SK-N-SH (cell line): ENCODE measurements around the gene NCKAP5L. TPM values are rescaled to one million over a fixed set of nuclear protein-coding genes. Genes with fewer than 3 reads are reported as not detected.

Source experiments
- CTCF ChIA-PET: fragments of 300-600, 350-600 bp; formaldehyde crosslinking; extraction: SDS; loops from one replicate; lab custom pipeline; 2021; lab: Yijun Ruan, JAX
- POLR2A ChIA-PET: fragments of 350-600 bp; sonication (Branson Sonifier 250); formaldehyde crosslinking; extraction: SDS; loops from one replicate; lab custom pipeline; 2020; ENCODE audit warnings: antibody characterized with exemption, inconsistent platforms; lab: Yijun Ruan, JAX
- DNase-seq: peaks from one replicate; pipeline ENCODE4 v3.0.0; 2012
- H2AFZ ChIP-seq: fragments of 200-600 bp; sonication (generic); 2 replicates; pipeline ENCODE4 v1.8.1; 2016; ENCODE audit warnings: antibody characterized with exemption, mild to moderate bottlenecking, low read depth
- H3F3A ChIP-seq: fragments of 200-600 bp; sonication (generic); replicated peaks from 2 replicates; pipeline ENCODE3; 2016; ENCODE audit warnings: antibody characterized with exemption, mild to moderate bottlenecking; ENCODE audit not compliant: insufficient read depth
- H3K27ac ChIP-seq, 2 experiments: fragments of 200-500 bp in 1 of 2; fragments of 200-600 bp in 1 of 2; sonication (Bioruptor generic) in 1 of 2; sonication (generic), shearing (Covaris generic) in 1 of 2; 2 replicates each; pipeline versions ENCODE4 v1.5.1 to v1.6.1; 2014 to 2016; ENCODE audit warnings: low read depth in 2 of 2, inconsistent platforms in 1 of 2, low read length in 1 of 2, mild to moderate bottlenecking in 1 of 2, mixed read lengths in 1 of 2
- H3K27me3 ChIP-seq: fragments of 200-600 bp; sonication (generic), shearing (Covaris generic); 2 replicates; pipeline ENCODE4 v1.6.1; 2016; ENCODE audit warnings: mixed run types; ENCODE audit not compliant: insufficient read depth
- H3K36me3 ChIP-seq, 2 experiments: fragments of 200-500 bp in 1 of 2; fragments of 200-600 bp in 1 of 2; sonication (Bioruptor generic) in 1 of 2; sonication (generic) in 1 of 2; replicated peaks in 1 of 2; 2 replicates each; pipeline versions ENCODE3 to v1.5.1; 2014 to 2016; ENCODE audit warnings: low read length in 1 of 2, mild to moderate bottlenecking in 1 of 2; ENCODE audit not compliant: insufficient read depth in 2 of 2, control insufficient read depth in 1 of 2
- H3K4me1 ChIP-seq, 2 experiments: fragments of 200-500 bp in 1 of 2; fragments of 200-600 bp in 1 of 2; sonication (Bioruptor generic) in 1 of 2; sonication (generic), shearing (Covaris generic) in 1 of 2; 2 replicates each; pipeline versions ENCODE4 v1.5.1 to v1.6.1; 2014 to 2016; ENCODE audit warnings: low read depth in 1 of 2, low read length in 1 of 2, mixed run types in 1 of 2; ENCODE audit not compliant: insufficient read depth in 2 of 2, control insufficient read depth in 1 of 2
- H3K4me2 ChIP-seq: fragments of 200-600 bp; sonication (generic), shearing (Covaris generic); 2 replicates; pipeline ENCODE4 v1.6.1; 2017; ENCODE audit warnings: mixed run types
- H3K4me3 ChIP-seq, 2 experiments: fragments of 200-500 bp in 1 of 2; fragments of 200-600 bp in 1 of 2; sonication (Bioruptor generic) in 1 of 2; sonication (generic), shearing (Covaris generic) in 1 of 2; 2 replicates each; pipeline versions ENCODE4 v1.5.1 to v1.8.1; 2014 to 2016; ENCODE audit warnings: low read depth in 2 of 2, inconsistent platforms in 1 of 2, low read length in 1 of 2, mild to moderate bottlenecking in 1 of 2, mixed read lengths in 1 of 2, moderate library complexity in 1 of 2
- H3K79me2 ChIP-seq: fragments of 200-600 bp; sonication (generic); 2 replicates; pipeline ENCODE4 v1.8.1; 2017; ENCODE audit warnings: mild to moderate bottlenecking; ENCODE audit not compliant: insufficient read depth
- H3K9ac ChIP-seq: fragments of 200-600 bp; sonication (generic); 2 replicates; pipeline ENCODE4 v1.6.1; 2017; ENCODE audit warnings: mixed run types
- H3K9me2 ChIP-seq: fragments of 200-600 bp; sonication (generic); 2 replicates; pipeline ENCODE4 v1.6.1; 2017; ENCODE audit warnings: mixed run types
- H3K9me3 ChIP-seq: fragments of 200-600 bp; sonication (generic); 2 replicates; pipeline ENCODE4 v1.6.1; 2017; ENCODE audit warnings: mixed run types, mild to moderate bottlenecking, moderate library complexity
- H4K20me1 ChIP-seq: fragments of 200-600 bp; sonication (generic); 2 replicates; pipeline ENCODE4 v1.6.1; 2017; ENCODE audit warnings: mild to moderate bottlenecking, mixed run types; ENCODE audit not compliant: insufficient read depth
- CTCF ChIP-seq: fragments of 200-600 bp; sonication (generic); IDR thresholded peaks from 2 replicates; pipeline ENCODE4 v1.6.1; 2017; ENCODE audit warnings: antibody characterized with exemption, mild to moderate bottlenecking, moderate library complexity
- EP300 ChIP-seq, 2 experiments: IDR thresholded peaks; 2 replicates each; pipeline versions ENCODE4 v1.4.0 to v1.6.1; 2012; ENCODE audit warnings: borderline replicate concordance in 1 of 2, low read depth in 1 of 2, low read length in 1 of 2
- EZH2phosphoT487 ChIP-seq: fragments of 200-600 bp; sonication (generic); IDR thresholded peaks from 2 replicates; pipeline ENCODE4 v1.6.1; 2017; ENCODE audit warnings: low read depth, mixed run types, mild to moderate bottlenecking, antibody characterized with exemption, moderate library complexity, borderline replicate concordance
- FOSL2 ChIP-seq: IDR thresholded peaks from 2 replicates; pipeline ENCODE4 v1.4.0; 2012; ENCODE audit warnings: low read depth, mild to moderate bottlenecking, moderate library complexity, borderline replicate concordance
- FOXM1 ChIP-seq: IDR thresholded peaks from 2 replicates; pipeline ENCODE4 v1.4.0; 2012; ENCODE audit warnings: low read depth, mild to moderate bottlenecking
- MAX ChIP-seq: IDR thresholded peaks from 2 replicates; pipeline ENCODE4 v1.4.0; 2012; ENCODE audit warnings: low read depth
- MEF2A ChIP-seq: IDR thresholded peaks from 2 replicates; pipeline ENCODE4 v1.4.0; 2012; ENCODE audit warnings: low read depth, borderline replicate concordance
- MXI1 ChIP-seq: IDR thresholded peaks from 2 replicates; pipeline ENCODE4 v1.6.1; 2012; ENCODE audit warnings: mild to moderate bottlenecking, low read depth, low read length, improper control_type of control experiment
- NFIC ChIP-seq: IDR thresholded peaks from 2 replicates; pipeline ENCODE4 v1.4.0; 2012; ENCODE audit warnings: borderline replicate concordance
- NRF1 ChIP-seq: IDR thresholded peaks from 2 replicates; pipeline ENCODE4 v1.6.1; 2012; ENCODE audit warnings: low read depth, mild to moderate bottlenecking, low read length
- RXRA ChIP-seq: IDR thresholded peaks from 2 replicates; pipeline ENCODE4 v1.4.0; 2012; ENCODE audit warnings: low read depth, mild to moderate bottlenecking, borderline replicate concordance
- TAF1 ChIP-seq: IDR thresholded peaks from 2 replicates; pipeline ENCODE4 v1.6.1; 2012; ENCODE audit warnings: low read depth, mild to moderate bottlenecking, low read length, moderate library complexity, borderline replicate concordance
- USF2 ChIP-seq: fragments of 150-350 bp; IDR thresholded peaks from 2 replicates; pipeline ENCODE4 v1.6.1; 2017; ENCODE audit warnings: antibody characterized with exemption, low read length, low read depth, borderline replicate concordance
- YY1 ChIP-seq: IDR thresholded peaks from 2 replicates; pipeline ENCODE4 v1.4.0; 2012; ENCODE audit warnings: low read depth, mild to moderate bottlenecking
- ZBTB33 ChIP-seq: IDR thresholded peaks from 2 replicates; pipeline ENCODE4 v1.4.0; 2012; ENCODE audit warnings: low read depth, borderline replicate concordance
- WGBS: methylation state at CpG from one replicate; pipeline ENCODE4 v1.1.6; 2017; ENCODE audit warnings: low lambda C conversion rate; 5-methylcytosine and 5-hydroxymethylcytosine counted together
- polyA plus RNA-seq, 3 experiments: library from polyadenylated mRNA; depleted of rRNA; stranded (reverse); fragments of >200 nt; gene quantifications; 2 replicates each; pipeline ENCODE4 v1.2.3, GENCODE V29; 2012
- TF ChIP-seq, protein P1 (sequence below): IDR thresholded peaks from 2 replicates; pipeline ENCODE4 v1.4.0; 2012; ENCODE audit warnings: low read depth, borderline replicate concordance
- TF ChIP-seq, protein P2 (sequence below): IDR thresholded peaks from 2 replicates; pipeline ENCODE4 v1.6.1; 2012; ENCODE audit warnings: mild to moderate bottlenecking, low read depth, low read length, moderate library complexity
- TF ChIP-seq, protein P3 (sequence below): IDR thresholded peaks from 2 replicates; pipeline ENCODE4; 2012

The NCKAP5L gene
- polyA plus RNA-seq, 1 of the 3 experiments (the other 2 are of a cell fraction) = 8.9 TPM

DNA sequence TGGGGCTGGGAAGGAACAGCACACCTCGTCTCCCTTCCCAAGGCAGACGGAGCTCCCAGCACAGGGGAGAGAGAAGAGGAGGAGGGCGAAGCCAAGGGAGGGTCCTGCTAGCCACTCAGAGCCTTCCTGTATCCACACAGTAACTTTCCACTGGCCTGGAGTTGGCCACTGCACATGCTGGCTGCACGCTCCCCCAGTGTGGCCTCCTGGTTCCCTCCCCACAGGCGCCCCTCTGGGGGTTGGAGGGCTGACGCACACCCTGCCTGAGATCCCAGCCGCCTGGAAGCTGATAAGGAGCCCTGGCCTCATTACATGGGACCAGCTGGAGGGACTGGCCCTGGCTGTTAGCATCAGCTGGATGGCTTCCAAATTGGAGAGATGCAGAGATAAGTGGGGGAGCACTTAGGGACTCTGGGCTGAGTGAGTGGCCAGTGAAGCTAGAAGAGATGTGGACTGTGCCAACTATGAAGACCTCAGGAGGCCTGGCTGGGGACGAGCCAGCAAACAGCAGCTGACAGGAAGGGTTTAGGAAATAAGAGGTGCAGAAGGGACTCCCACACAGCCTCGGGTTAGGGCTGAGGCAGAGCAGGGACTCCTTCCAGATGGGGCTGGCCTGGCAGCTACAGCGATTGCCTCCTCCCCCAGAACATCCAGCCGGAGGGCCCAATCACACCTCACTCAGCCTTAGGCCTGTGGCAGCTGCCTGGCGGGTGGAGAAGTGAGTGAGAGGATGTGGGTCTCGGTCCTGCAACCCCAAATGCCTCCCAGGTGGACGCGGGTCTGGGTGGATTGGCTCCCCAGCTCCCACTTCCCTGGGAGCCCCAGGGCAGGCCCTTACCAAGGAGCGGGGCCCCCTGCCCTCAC is 41.0 kb upstream of the NCKAP5L start (continued):
- TF ChIP-seq USF2 (no peak), MEF2A (peak; percentile 81; the same call in 1 of the 2 replicates), TAF1 (no peak), EZH2phosphoT487 (no peak), NRF1 (no peak), FOXM1 (peak; percentile 88; the same call in 1 of the 2 replicates), ZBTB33 (peak; percentile 92)
- TF ChIP-seq, protein P1, sequence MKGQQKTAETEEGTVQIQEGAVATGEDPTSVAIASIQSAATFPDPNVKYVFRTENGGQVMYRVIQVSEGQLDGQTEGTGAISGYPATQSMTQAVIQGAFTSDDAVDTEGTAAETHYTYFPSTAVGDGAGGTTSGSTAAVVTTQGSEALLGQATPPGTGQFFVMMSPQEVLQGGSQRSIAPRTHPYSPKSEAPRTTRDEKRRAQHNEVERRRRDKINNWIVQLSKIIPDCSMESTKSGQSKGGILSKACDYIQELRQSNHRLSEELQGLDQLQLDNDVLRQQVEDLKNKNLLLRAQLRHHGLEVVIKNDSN = peak; percentile 61; the same call in 1 of the 2 replicates

- H3K9ac ChIP-seq = peak overlapping the region; percentile 24; the same call in 1 of the 2 replicates
- H3K4me2 ChIP-seq = peak overlapping the region; percentile 46; the same call in 1 of the 2 replicates
- H3K9me2 ChIP-seq = no peaks in the 10 kb centered on the region
- CTCF ChIA-PET = interaction anchor here (0.7 to 14.1 kb wide), 39 partner anchors 9 to 304 kb away, joined by 3 to 312 read pairs (median 6); partner anchors contain the start of genes AQP5, AQP6, ASIC1 and COX14
- no peak overlapping the region for H2AFZ ChIP-seq
- H3K36me3 ChIP-seq = no peaks in the 10 kb centered on the region
- H3K9me3 ChIP-seq = no peaks in the 10 kb centered on the region
- H3K27me3 ChIP-seq = no peaks in the 10 kb centered on the region
- no peak for DNase-seq
- WGBS = 75% methylated on average over 15 of the region's 16 CpGs
- peak overlapping the region; percentile 87 to 97 for H3K27ac ChIP-seq
- H3K4me1 ChIP-seq = peaks cover 44 to 66% of the 10 kb centered on the region in 2 experiments
- H3F3A ChIP-seq = peaks cover 22% of the 10 kb centered on the region
- H3K79me2 ChIP-seq = no peaks in the 10 kb centered on the region
- H3K4me3 ChIP-seq = no peak overlapping the region
- POLR2A ChIA-PET = interaction anchor here (0.8 to 1.6 kb wide), 8 partner anchors 25 to 353 kb away, joined by 3 to 6 read pairs (median 4); partner anchors contain the start of genes BCDIN3D and NCKAP5L
- H4K20me1 ChIP-seq = no peaks in the 10 kb centered on the region
- TF ChIP-seq MAX = no peak
- no peak for TF ChIP-seq EZH2phosphoT487
- TF ChIP-seq MXI1 = no peak
- TF ChIP-seq FOSL2 = no peak
- TF ChIP-seq NFIC = no peak
- TF ChIP-seq, protein P2, sequence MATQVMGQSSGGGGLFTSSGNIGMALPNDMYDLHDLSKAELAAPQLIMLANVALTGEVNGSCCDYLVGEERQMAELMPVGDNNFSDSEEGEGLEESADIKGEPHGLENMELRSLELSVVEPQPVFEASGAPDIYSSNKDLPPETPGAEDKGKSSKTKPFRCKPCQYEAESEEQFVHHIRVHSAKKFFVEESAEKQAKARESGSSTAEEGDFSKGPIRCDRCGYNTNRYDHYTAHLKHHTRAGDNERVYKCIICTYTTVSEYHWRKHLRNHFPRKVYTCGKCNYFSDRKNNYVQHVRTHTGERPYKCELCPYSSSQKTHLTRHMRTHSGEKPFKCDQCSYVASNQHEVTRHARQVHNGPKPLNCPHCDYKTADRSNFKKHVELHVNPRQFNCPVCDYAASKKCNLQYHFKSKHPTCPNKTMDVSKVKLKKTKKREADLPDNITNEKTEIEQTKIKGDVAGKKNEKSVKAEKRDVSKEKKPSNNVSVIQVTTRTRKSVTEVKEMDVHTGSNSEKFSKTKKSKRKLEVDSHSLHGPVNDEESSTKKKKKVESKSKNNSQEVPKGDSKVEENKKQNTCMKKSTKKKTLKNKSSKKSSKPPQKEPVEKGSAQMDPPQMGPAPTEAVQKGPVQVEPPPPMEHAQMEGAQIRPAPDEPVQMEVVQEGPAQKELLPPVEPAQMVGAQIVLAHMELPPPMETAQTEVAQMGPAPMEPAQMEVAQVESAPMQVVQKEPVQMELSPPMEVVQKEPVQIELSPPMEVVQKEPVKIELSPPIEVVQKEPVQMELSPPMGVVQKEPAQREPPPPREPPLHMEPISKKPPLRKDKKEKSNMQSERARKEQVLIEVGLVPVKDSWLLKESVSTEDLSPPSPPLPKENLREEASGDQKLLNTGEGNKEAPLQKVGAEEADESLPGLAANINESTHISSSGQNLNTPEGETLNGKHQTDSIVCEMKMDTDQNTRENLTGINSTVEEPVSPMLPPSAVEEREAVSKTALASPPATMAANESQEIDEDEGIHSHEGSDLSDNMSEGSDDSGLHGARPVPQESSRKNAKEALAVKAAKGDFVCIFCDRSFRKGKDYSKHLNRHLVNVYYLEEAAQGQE = no peak
- no peak for TF ChIP-seq FOXM1
- TF ChIP-seq, protein P3, sequence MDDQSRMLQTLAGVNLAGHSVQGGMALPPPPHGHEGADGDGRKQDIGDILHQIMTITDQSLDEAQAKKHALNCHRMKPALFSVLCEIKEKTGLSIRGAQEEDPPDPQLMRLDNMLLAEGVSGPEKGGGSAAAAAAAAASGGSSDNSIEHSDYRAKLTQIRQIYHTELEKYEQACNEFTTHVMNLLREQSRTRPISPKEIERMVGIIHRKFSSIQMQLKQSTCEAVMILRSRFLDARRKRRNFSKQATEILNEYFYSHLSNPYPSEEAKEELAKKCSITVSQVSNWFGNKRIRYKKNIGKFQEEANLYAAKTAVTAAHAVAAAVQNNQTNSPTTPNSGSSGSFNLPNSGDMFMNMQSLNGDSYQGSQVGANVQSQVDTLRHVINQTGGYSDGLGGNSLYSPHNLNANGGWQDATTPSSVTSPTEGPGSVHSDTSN = no peak
- TF ChIP-seq CTCF = no peak
- no peak for TF ChIP-seq RXRA
- TF ChIP-seq EP300 (IDR thresholded peaks at IDR 0.05; ENCODE audit: borderline replicate concordance in 1 of 2, low read depth in 1 of 2, low read length in 1 of 2) = no peak
- no peak for TF ChIP-seq YY1
Measured at GRCh38 chr12:49868449-49868848, 40.2 kb upstream of the NCKAP5L start.
